Muscle layer of duodenum (tissue), 2 donors: ENCODE measurements around the gene HRG.

ENCODE experiments used
- H3K27ac ChIP-seq: one replicate; pipeline ENCODE4 v1.7.0; 2013; ENCODE audit warnings: mild to moderate bottlenecking, low read length
- H3K27me3 ChIP-seq: one replicate; pipeline ENCODE4 v1.7.0; 2013; ENCODE audit warnings: low read depth, mild to moderate bottlenecking, control low read depth, low read length
- H3K36me3 ChIP-seq, 2 donors: one replicate each; pipeline ENCODE4 v1.7.0; 2013; ENCODE audit warnings: low read length in 2 of 2, control low read depth in 1 of 2, mild to moderate bottlenecking in 1 of 2; ENCODE audit not compliant: insufficient read depth in 2 of 2, control insufficient read depth in 1 of 2
- H3K4me1 ChIP-seq, 2 donors: one replicate each; pipeline ENCODE4 v1.7.0; 2013; ENCODE audit warnings: low read length in 2 of 2, mild to moderate bottlenecking in 2 of 2, control low read depth in 1 of 2, moderate library complexity in 1 of 2; ENCODE audit not compliant: insufficient read depth in 2 of 2, control insufficient read depth in 1 of 2
- H3K4me3 ChIP-seq, 2 donors: one replicate each; pipeline ENCODE4 v1.7.0; 2013; ENCODE audit warnings: low read length in 2 of 2, low read depth in 1 of 2, mild to moderate bottlenecking in 1 of 2
- H3K9me3 ChIP-seq, 2 donors: one replicate each; pipeline ENCODE4 v1.7.0; 2013; ENCODE audit warnings: low read length in 2 of 2, control low read depth in 1 of 2, mild to moderate bottlenecking in 1 of 2; ENCODE audit not compliant: control insufficient read depth in 1 of 2
- donor health status: healthy.

Gene HRG

GRCh38 chr3:186665625-186666188, at the start of gene HRG:
Gene HRG, plus strand, starts transcription at chr3:186666014. Its CDS starts 18 bp downstream, at chr3:186666032.
- Histone ChIP-seq H3K27ac (no peak within 1 kb of the TSS), H3K27me3 (no peaks in the 10 kb centered on the region), H3K4me1 (no peaks in the 10 kb centered on the region), H3K9me3 (no peaks in the 10 kb centered on the region), H3K4me3 (no peak within 1 kb of the TSS), H3K36me3 (no peaks in the 10 kb centered on the region)

- Histone ChIP-seq H3K4me1 (peaks cover 0 to 5% of the 10 kb centered on the region in 2 donors), H3K27ac (no peak overlapping the region), H3K9me3 (no peaks in the 10 kb centered on the region), H3K27me3 (peaks cover 21% of the 10 kb centered on the region), H3K4me3 (no peak overlapping the region), H3K36me3 (no peaks in the 10 kb centered on the region)
These were observed 49.6 kb upstream of the HRG start for GRCh38 chr3:186616299-186616617.

- Histone ChIP-seq H3K4me3 (peak overlapping the region in 1 of 2 donors; percentile 42), H3K36me3 (no peaks in the 10 kb centered on the region), H3K9me3 (no peaks in the 10 kb centered on the region), H3K27me3 (peaks cover 21% of the 10 kb centered on the region), H3K27ac (no peak overlapping the region), H3K4me1 (peaks cover 0 to 5% of the 10 kb centered on the region in 2 donors)
These were observed 48.5 kb upstream of the HRG start for GRCh38 chr3:186617036-186617946.

GRCh38 chr3:186618318-186618938, 47.4 kb upstream of the HRG start:
- no peaks in the 10 kb centered on the region for H3K9me3 ChIP-seq
- no peaks in the 10 kb centered on the region for H3K36me3 ChIP-seq
- H3K4me3 ChIP-seq: no peak overlapping the region
- peaks cover 16% of the 10 kb centered on the region for H3K27me3 ChIP-seq
- H3K4me1 ChIP-seq: peaks cover 0 to 5% of the 10 kb centered on the region in 2 donors
- no peak overlapping the region for H3K27ac ChIP-seq

DNA sequence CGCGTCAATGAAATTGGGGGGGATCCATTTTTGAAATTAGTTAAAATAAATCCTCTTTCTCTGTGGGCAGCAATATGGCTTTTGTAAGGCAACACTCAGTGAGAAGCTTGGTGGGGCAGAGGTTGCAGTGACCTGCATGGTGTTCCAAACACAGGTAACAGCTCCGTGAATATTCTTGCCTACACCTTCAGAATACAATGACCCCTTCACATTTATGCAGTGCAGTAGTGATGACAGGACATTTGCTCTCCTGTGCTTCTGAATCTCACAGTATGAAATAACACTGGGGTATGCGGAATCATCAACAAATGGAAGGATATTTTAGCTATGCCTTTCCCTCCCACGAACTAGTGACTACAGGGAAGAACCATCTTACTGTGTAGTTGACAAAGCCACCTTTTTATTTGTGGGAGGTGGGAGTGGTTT, 46.0 kb upstream of the HRG start:
- H3K9me3 ChIP-seq: no peaks in the 10 kb centered on the region
- no peak overlapping the region for H3K4me3 ChIP-seq
- H3K4me1 ChIP-seq: peaks cover 0 to 5% of the 10 kb centered on the region in 2 donors
- no peak overlapping the region for H3K27ac ChIP-seq
- H3K36me3 ChIP-seq: no peaks in the 10 kb centered on the region
- peaks cover 10% of the 10 kb centered on the region for H3K27me3 ChIP-seq

GRCh38 chr3:186620213-186621092, 45.4 kb upstream of the HRG start:
- Histone ChIP-seq H3K4me3 (no peak overlapping the region), H3K4me1 (peaks cover 0 to 5% of the 10 kb centered on the region in 2 donors), H3K27me3 (peaks cover 10% of the 10 kb centered on the region), H3K27ac (no peak overlapping the region), H3K36me3 (no peaks in the 10 kb centered on the region), H3K9me3 (no peaks in the 10 kb centered on the region)

GRCh38 chr3:186621894-186622650, 43.7 kb upstream of the HRG start:
- H3K36me3 ChIP-seq: no peaks in the 10 kb centered on the region
- no peak overlapping the region for H3K27ac ChIP-seq
- H3K4me1 ChIP-seq: peaks cover 0 to 5% of the 10 kb centered on the region in 2 donors
- H3K27me3 ChIP-seq: peaks cover 10% of the 10 kb centered on the region
- no peaks in the 10 kb centered on the region for H3K9me3 ChIP-seq
- H3K4me3 ChIP-seq: no peak overlapping the region

DNA sequence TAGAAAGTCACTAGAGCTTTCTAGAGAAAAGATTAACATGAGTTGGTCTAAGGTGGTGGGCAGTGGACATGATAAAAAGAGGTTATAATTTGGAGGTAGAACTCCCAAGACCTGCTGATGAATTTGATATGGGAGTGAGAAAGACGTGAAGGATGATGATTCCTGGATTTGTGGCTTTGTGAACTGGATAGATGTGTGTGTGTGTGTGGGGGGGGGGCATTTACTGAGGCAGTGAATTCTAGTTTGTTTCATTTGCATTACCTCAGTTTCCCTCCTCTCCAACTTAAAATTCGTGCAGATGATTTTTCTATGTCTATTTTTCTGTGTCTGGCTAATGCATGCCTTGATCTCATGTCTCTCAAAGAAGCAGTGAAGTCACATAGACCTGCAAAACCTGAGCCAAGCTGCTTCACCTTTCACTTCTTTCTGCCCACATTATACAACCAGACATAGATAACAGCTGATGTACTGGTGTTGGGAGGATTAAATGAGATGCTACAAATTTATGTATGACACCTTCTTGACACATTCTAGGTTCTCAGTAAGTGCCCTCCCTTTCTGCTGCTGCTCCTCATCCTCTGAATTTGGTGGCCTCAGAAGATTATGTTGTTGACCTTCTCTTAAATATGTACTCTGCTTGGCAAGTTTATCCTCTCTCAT, 43.0 kb upstream of the HRG start:
- Histone ChIP-seq H3K4me1 (no peaks in the 10 kb centered on the region), H3K27me3 (peaks cover 3% of the 10 kb centered on the region), H3K4me3 (no peak overlapping the region), H3K36me3 (no peaks in the 10 kb centered on the region), H3K27ac (no peak overlapping the region), H3K9me3 (no peaks in the 10 kb centered on the region)

GRCh38 chr3:186624598-186624997, 41.2 kb upstream of the HRG start:
- Histone ChIP-seq H3K9me3 (no peaks in the 10 kb centered on the region), H3K27me3 (no peaks in the 10 kb centered on the region)

DNA sequence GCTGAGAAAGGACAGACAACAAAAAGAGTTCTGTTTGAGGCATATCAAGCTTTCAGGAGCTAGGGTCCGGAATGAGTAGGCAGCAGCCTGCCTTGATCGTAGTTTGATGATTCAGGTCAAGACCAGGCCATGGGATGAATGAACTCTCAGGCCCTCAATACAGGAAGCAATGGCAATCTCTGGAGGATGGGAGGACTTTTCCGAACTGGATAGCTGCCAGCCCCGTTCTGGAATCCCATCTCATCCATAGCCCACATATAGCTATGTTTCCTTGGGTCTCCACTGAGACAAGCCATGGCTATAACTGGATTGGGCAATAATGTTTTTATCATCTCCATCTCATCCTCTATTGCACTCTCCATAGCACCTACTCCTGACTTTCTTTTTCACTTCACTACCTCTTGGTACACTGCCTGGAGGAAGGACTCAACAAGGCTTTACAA, 40.2 kb upstream of the HRG start:
- Histone ChIP-seq H3K36me3 (no peaks in the 10 kb centered on the region), H3K4me1 (no peaks in the 10 kb centered on the region), H3K9me3 (no peaks in the 10 kb centered on the region), H3K27me3 (no peaks in the 10 kb centered on the region), H3K4me3 (no peak overlapping the region), H3K27ac (no peak overlapping the region)

More at GRCh38 chr3:186624598-186624997, 41.2 kb upstream of the HRG start:
- Histone ChIP-seq H3K27ac (no peak overlapping the region), H3K4me1 (no peaks in the 10 kb centered on the region), H3K4me3 (no peak overlapping the region), H3K36me3 (no peaks in the 10 kb centered on the region)
